Stimulated activated naive B cell treated with anti-CD40 and anti-IgM and Interleukin-4, amounts not matched to agents 10 μg/mL and 1 μg/mL and 100 μg/mL, for 72 hours (primary cell): ENCODE measurements around the gene PDGFD.

ENCODE experiments used
- ATAC-seq, 2 donors: fragments of 150-1000 bp; cut with Tn5 transposase; replicated peaks; 2 replicates each; pipeline ENCODE4 v1.10.0; 2021; ENCODE audit warnings: moderate library complexity in 1 of 2
- DNase-seq: peaks from one replicate; pipeline ENCODE4 v3.0.0; 2021
- H3K27ac Mint-ChIP-seq: one replicate; pipeline ENCODE4 v1.8.0; 2022; ENCODE audit warnings: mild to moderate bottlenecking, mixed read lengths
- H3K27me3 Mint-ChIP-seq, 2 donors: one replicate each; pipeline ENCODE4 v1.8.0; 2022; ENCODE audit warnings: mixed read lengths in 2 of 2
- H3K36me3 Mint-ChIP-seq, 2 donors: one replicate each; pipeline ENCODE4 v1.8.0; 2022; ENCODE audit warnings: mixed read lengths in 2 of 2, mild to moderate bottlenecking in 1 of 2
- H3K4me1 Mint-ChIP-seq, 2 donors: one replicate each; pipeline ENCODE4 v1.8.0; 2022; ENCODE audit warnings: mixed read lengths in 2 of 2, mild to moderate bottlenecking in 1 of 2
- H3K4me3 Mint-ChIP-seq, 2 donors: one replicate each; pipeline ENCODE4 v1.8.0; 2022; ENCODE audit warnings: mild to moderate bottlenecking in 2 of 2, mixed read lengths in 2 of 2, moderate library complexity in 1 of 2
- H3K9me3 Mint-ChIP-seq, 2 donors: one replicate each; pipeline ENCODE4 v1.8.0; 2022; ENCODE audit warnings: mixed read lengths in 2 of 2, mild to moderate bottlenecking in 1 of 2

The PDGFD gene

DNA sequence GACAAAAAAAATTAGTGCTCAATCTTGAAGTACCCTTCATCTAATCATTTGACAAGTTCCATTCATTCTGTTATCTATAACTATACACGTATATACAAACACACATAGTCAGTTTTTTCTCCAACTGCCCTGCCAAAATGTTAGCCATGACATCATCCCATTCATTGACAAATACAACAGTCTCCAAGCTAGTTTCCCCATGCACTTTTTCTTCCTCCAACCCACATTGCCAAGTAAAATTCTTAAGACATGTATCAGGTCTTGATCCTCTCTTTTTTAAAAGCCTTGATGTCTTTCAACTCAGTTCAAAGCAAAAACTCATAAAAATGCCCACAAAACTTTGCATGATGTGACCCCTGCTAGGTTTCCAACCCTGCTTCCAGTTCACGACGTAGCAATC lies 69.4 kb downstream of the PDGFD start:
- H3K27me3 Mint-ChIP-seq: no peaks in the 10 kb centered on the region
- ATAC-seq: no peak
- no peaks in the 10 kb centered on the region for H3K36me3 Mint-ChIP-seq
- no peaks in the 10 kb centered on the region for H3K9me3 Mint-ChIP-seq
- DNase-seq: no peak
- H3K4me3 Mint-ChIP-seq: no peak overlapping the region
- no peaks in the 10 kb centered on the region for H3K4me1 Mint-ChIP-seq
- no peak overlapping the region for H3K27ac Mint-ChIP-seq

DNA sequence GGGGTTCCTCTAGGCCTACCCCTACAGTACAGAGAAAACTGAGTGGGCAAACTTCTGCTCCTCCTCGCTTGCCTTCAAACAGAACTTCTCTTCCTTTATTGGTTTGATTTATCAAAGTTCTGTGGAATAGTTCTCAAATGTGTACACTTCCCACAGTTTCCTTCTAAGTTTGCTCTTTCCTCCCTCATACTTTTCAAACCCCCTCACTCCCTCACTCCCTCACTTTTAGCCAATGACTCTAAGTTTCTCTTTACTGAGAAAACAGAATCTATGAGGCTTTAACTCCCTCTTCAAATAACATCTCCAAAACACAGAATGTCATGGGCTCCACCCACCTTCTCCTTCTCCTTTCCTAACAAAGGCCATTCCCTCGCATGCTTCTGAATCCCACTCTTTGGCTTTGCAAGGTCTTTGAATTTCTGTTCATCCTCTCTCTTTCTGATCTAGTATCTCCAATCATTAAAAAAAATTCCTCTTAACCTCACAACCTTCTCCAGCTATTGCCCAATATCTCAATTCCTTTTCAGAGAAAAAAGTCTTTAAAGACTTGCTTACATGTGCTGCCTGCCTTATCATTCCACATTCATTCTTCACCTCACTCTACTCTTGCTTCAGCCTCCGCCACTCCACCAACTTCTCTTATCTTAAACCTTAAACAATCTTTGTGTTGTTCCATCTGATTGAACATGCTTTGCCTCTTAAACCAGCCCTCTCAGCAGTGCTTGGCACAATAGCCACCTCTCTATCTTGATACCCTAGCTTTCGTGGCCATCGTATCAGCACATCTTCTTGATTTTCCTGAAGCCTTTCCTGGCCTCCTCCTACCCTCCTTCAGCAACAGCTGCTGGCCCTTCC lies 70.3 kb downstream of the PDGFD start:
- DNase-seq: no peak
- H3K27me3 Mint-ChIP-seq: no peaks in the 10 kb centered on the region
- H3K4me3 Mint-ChIP-seq: no peak overlapping the region
- no peaks in the 10 kb centered on the region for H3K36me3 Mint-ChIP-seq
- H3K4me1 Mint-ChIP-seq: no peaks in the 10 kb centered on the region
- no peak for ATAC-seq
- no peaks in the 10 kb centered on the region for H3K9me3 Mint-ChIP-seq
- no peak overlapping the region for H3K27ac Mint-ChIP-seq

DNA sequence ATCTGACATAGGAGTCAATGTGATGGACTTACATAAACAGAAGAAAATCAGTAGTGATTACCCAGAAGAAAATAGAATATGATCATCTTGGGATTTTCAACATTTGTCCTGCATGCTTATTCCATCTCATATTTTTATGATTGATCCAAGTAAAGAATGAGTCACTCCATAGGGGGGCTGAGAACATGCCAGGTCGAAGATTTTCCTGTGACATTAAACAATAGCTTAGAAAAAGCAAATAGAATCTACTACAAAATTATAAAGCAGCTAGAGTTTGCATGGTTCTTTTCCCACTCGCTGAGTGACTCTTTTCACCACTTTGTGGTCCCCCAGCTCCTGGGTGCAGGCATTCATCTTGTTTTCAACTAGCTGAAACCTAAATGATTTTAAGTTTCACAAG lies 71.2 kb downstream of the PDGFD start:
- no peaks in the 10 kb centered on the region for H3K9me3 Mint-ChIP-seq
- no peaks in the 10 kb centered on the region for H3K27me3 Mint-ChIP-seq
- H3K4me3 Mint-ChIP-seq: no peak overlapping the region
- H3K27ac Mint-ChIP-seq: no peak overlapping the region
- ATAC-seq: no peak
- no peak for DNase-seq
- H3K4me1 Mint-ChIP-seq: no peaks in the 10 kb centered on the region
- no peaks in the 10 kb centered on the region for H3K36me3 Mint-ChIP-seq

DNA sequence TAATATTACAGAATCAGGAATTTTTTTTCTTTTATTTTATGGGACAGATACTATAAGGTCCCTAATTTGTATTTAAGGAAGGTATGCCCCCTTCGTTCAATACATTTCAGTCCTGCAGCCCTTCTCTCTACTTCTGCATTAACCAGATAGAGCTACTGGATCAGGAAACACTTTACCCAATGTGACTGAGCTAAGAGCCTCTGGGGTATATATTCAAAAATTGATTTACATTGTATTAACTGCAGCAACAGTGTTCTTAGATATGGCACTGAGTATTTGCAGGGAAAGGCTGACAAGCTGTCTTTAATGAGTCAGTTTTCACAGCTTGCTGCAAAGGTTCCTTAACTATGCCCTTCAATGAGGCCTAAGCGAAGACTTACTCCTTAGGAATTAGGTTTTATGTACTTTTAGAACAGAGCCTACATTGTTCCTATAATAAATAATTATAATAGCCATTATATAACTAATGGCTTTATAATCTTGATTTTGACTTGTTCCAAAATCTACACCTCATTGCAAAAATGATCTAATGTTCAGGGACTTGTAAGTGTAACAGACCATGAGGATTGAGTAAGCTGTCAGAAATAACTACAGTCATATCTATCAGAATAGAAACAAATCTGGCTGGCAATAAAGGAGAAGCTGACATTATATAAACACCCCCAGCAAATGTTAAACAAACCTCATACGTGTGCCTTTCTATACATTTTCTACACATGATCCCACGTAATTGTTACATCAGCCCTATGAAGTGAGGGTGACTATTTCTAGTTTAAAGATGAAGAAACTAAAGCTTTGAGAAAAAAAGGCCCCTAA lies 72.5 kb downstream of the PDGFD start:
- Mint-ChIP-seq H3K9me3 (no peaks in the 10 kb centered on the region), H3K4me1 (no peaks in the 10 kb centered on the region), H3K27me3 (no peaks in the 10 kb centered on the region), H3K36me3 (no peaks in the 10 kb centered on the region), H3K4me3 (no peak overlapping the region), H3K27ac (no peak overlapping the region)
- ATAC-seq (no peak), DNase-seq (no peak)

DNA sequence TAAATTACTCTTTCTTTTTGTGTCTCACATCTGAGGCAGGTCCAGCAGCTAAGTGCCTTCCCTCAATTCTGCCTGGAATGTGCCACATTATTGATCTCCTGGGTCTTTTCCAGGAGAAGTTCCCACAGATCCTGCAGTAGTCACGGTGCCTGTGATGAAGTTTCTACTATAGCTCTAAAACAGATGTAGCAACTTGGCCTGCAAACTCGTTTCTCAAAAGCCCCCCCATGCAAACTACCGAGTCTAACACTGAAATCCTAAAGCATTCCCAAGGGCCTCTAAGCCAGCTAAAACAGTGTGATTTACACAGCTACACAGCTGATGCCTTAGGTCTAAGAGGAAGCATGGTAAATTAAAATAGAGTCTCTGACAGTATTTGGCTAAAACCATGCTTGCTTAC lies 73.2 kb downstream of the PDGFD start:
- Mint-ChIP-seq H3K4me3 (no peak overlapping the region), H3K9me3 (no peaks in the 10 kb centered on the region), H3K27ac (no peak overlapping the region), H3K27me3 (no peaks in the 10 kb centered on the region), H3K36me3 (no peaks in the 10 kb centered on the region), H3K4me1 (no peaks in the 10 kb centered on the region)
- DNase-seq (no peak), ATAC-seq (no peak)

DNA sequence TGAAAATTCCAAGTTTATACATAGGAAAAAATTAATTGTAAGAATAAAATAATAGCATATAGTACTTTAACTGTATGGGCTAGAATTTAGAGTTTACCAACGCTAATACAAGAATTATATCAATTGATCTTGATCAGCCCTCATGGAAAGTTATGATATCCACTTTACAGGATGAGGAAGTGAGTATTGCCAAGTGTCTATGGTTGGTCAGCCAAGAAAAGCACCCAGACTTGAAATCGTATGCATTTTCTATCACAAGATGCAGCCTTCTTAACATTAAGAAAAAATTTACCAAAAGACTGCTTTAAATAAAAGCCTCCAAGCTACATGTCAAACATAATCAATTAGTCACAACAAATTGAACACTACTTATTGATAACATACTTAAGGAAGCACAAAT lies 74.5 kb downstream of the PDGFD start:
- H3K27ac Mint-ChIP-seq: no peak overlapping the region
- H3K27me3 Mint-ChIP-seq: peaks cover 0 to under 1% of the 10 kb centered on the region in 2 donors
- H3K4me1 Mint-ChIP-seq: no peaks in the 10 kb centered on the region
- ATAC-seq (no peak), DNase-seq (no peak)
- H3K9me3 Mint-ChIP-seq: no peaks in the 10 kb centered on the region
- no peaks in the 10 kb centered on the region for H3K36me3 Mint-ChIP-seq
- H3K4me3 Mint-ChIP-seq: no peak overlapping the region

DNA sequence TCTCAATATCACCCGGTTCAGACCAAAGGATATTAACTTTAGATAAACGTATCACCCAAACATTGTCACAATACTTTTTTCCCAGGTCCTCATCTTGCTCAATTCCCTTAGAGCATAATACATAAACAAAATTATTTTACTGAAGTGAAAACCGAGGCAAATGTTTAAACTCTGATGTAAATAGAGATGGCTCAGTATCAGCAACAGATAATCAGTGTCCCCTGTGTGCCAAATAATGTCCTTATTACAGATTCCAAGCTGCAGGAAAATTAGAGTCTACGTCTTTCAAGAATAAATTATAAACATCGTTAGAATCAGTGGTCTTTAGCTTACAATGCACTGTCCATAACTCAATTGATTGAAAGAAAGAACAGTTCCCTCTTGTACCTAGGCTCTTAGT lies 77.3 kb downstream of the PDGFD start:
- H3K4me1 Mint-ChIP-seq: no peaks in the 10 kb centered on the region
- peaks cover 0 to 6% of the 10 kb centered on the region in 2 donors for H3K27me3 Mint-ChIP-seq
- no peak overlapping the region for H3K27ac Mint-ChIP-seq
- H3K36me3 Mint-ChIP-seq: no peaks in the 10 kb centered on the region
- no peak overlapping the region for H3K4me3 Mint-ChIP-seq
- no peak for ATAC-seq
- no peak for DNase-seq
- H3K9me3 Mint-ChIP-seq: no peaks in the 10 kb centered on the region

DNA sequence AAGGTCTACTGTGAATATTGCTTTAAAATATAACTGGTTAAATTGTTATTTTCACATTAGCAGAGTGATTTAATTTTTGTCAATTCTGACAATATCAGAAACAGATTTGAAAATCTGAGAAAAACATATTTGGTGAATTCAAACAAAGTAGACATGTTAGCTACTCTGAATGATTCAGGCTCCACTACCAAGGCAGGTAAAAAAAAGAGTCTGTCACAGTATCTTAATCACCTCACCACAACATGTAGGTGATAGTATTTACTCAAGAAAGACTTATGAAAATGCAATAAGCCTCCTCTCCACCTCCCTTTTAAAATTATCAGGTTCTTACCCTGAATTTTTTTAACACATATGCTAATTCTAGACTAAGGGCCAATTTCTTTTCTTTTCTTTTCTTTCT lies 85.0 kb downstream of the PDGFD start:
- H3K27me3 Mint-ChIP-seq: peaks cover 0 to under 1% of the 10 kb centered on the region in 2 donors
- DNase-seq (no peak), ATAC-seq (no peak)
- no peak overlapping the region for H3K4me3 Mint-ChIP-seq
- no peak overlapping the region for H3K27ac Mint-ChIP-seq
- peaks cover 1 to 11% of the 10 kb centered on the region in 2 donors for H3K4me1 Mint-ChIP-seq
- no peaks in the 10 kb centered on the region for H3K36me3 Mint-ChIP-seq
- no peaks in the 10 kb centered on the region for H3K9me3 Mint-ChIP-seq

DNA sequence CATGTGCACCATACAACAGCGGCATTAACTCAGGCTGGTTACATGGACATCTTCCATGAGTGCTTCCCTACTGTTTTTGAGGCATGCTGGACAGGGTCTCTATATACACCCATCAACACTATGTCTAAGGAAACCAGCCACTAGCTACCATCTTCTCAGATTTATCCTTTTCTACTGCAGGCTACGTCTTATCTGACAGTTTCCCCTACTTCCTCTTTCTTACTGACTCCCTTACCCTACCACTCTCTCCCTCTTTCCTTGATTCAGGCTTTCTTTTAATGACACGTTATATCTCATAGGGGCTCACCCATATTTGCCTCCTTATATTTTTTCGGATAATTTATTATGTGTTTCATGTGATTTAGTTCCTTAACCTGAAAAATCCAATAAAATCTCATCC lies 85.7 kb downstream of the PDGFD start:
- DNase-seq (no peak), ATAC-seq (no peak)
- H3K27me3 Mint-ChIP-seq: no peaks in the 10 kb centered on the region
- H3K9me3 Mint-ChIP-seq: no peaks in the 10 kb centered on the region
- H3K27ac Mint-ChIP-seq: no peak overlapping the region
- H3K4me1 Mint-ChIP-seq: peaks cover 4 to 16% of the 10 kb centered on the region in 2 donors
- no peaks in the 10 kb centered on the region for H3K36me3 Mint-ChIP-seq
- H3K4me3 Mint-ChIP-seq: no peak overlapping the region

DNA sequence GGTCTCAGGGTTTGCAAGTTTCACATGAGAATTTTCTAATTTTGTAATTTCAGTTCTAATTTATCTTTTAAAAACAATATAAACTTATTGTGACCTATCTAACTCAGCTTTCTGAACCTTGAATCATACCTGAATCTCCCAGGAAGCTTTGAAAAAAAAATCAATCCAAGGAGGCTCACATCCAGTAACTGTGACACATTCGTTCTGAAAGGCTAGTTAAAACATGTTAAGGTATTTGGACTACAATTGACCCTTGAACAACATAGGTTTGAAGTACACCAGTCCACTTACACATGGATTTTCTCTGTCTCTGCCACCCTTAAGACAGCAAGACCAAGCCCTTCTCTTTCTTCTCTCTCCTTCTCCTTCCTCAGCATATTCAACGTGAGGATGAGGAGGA lies 87.5 kb downstream of the PDGFD start:
- no peak for DNase-seq
- Mint-ChIP-seq H3K4me3 (no peak overlapping the region), H3K27me3 (no peaks in the 10 kb centered on the region), H3K36me3 (no peaks in the 10 kb centered on the region), H3K4me1 (peaks cover 4 to 16% of the 10 kb centered on the region in 2 donors), H3K9me3 (no peaks in the 10 kb centered on the region), H3K27ac (no peak overlapping the region)
- no peak for ATAC-seq

DNA sequence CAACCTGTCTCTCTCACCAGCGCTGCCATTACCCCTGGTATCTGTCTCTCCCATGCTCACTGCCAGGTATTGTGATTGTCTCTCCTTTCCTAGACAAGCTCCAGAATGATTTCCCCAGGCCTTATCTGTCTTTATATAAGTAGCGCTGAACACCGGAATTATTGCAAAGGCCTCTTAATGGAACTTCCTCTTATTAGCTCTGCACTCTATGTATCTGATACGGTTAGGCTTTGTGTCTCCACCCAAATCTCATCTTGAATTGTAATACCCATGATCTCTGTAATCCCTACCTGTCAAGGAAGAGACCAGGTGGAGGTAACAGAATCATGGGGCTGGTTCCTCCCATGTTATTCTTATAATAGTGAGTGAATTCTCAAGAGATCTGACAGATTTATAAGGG lies 88.2 kb downstream of the PDGFD start:
- H3K27me3 Mint-ChIP-seq: no peaks in the 10 kb centered on the region
- H3K4me3 Mint-ChIP-seq: no peak overlapping the region
- no peak for DNase-seq
- no peak for ATAC-seq
- no peaks in the 10 kb centered on the region for H3K9me3 Mint-ChIP-seq
- no peak overlapping the region for H3K27ac Mint-ChIP-seq
- H3K4me1 Mint-ChIP-seq: peaks cover 4 to 16% of the 10 kb centered on the region in 2 donors
- H3K36me3 Mint-ChIP-seq: no peaks in the 10 kb centered on the region

DNA sequence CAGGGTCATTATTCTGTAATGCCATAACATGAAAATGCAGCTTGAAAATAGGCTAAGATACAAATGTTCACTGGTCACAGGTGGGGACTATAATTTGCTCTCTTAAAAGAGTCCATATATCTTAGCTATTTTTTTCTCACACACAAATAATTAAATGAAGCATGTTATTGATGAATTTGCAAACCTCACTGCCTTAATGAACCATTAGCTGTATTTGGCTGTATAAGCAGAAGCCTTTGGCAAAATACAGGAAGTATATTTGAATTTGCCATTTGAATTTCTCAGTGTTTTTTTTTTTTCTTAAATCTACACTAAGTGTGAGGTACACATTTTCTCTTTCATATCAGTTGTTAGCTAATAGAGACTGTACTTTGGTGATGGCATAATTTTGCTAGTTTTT lies 88.9 kb downstream of the PDGFD start:
- DNase-seq: no peak
- Mint-ChIP-seq H3K4me3 (no peak overlapping the region), H3K27me3 (no peaks in the 10 kb centered on the region), H3K9me3 (no peaks in the 10 kb centered on the region), H3K36me3 (no peaks in the 10 kb centered on the region), H3K27ac (no peak overlapping the region), H3K4me1 (peaks cover 4 to 16% of the 10 kb centered on the region in 2 donors)
- ATAC-seq: no peak

DNA sequence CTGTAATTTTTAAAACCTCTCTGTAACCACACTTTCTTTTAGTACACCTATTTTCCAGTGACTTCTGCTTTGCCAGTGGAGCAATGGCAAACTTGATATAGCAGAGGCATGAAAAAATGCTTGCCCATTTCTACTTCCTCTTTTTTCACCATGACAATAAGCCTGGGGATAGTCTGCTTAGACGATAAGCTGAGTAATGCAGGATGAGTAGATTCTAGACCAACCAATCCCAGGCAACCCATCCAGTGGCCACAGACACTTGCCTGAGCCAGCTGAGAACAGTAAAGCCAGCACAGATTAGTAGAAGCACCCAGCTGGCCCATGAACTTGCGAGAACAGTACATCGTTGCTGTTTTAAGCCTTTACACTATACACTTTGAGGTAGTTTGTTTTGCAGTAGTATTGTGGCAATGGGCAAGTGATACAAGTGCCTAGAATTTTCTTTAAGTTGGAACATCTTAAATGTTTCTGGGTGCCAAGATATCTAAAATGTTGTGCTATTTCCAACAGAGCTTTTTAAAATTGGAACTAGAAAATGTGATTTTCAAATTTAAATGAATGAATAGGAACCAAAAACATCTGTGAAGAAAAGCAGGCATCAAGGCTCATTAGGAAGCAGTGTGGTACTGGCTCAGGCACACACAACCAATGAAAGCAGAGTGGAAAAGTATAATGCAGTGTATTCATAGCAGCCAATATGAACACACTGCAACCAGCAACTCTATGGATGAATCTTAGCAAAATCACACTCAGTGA lies 89.8 kb downstream of the PDGFD start:
- Mint-ChIP-seq H3K9me3 (no peaks in the 10 kb centered on the region), H3K27me3 (no peaks in the 10 kb centered on the region), H3K36me3 (no peaks in the 10 kb centered on the region), H3K4me1 (peaks cover 4 to 16% of the 10 kb centered on the region in 2 donors), H3K4me3 (no peak overlapping the region), H3K27ac (no peak overlapping the region)
- DNase-seq: peak; percentile 20
- peak; percentile 94 to 98 for ATAC-seq

DNA sequence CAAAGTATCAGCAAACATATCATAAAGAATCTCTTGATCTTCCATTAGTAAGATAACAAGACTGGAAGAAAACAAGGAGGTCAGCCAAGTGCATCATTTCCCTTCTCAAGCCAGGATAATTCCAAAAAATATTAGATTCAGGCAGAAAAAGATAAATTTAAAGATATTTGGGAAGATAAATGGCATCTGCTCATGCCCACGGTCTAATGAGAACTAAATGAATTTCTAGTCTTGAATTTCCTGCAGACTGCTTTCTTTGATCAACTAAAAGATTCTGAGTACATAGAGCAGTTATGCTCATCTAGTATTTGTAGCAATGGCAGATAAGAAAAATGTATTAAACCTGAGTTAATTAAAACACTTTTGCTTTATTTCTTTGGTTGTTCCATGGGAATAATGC lies 96.4 kb downstream of the PDGFD start:
- no peaks in the 10 kb centered on the region for H3K9me3 Mint-ChIP-seq
- H3K4me3 Mint-ChIP-seq: no peak overlapping the region
- no peaks in the 10 kb centered on the region for H3K36me3 Mint-ChIP-seq
- no peak overlapping the region for H3K27ac Mint-ChIP-seq
- no peaks in the 10 kb centered on the region for H3K27me3 Mint-ChIP-seq
- DNase-seq: no peak
- no peak for ATAC-seq
- H3K4me1 Mint-ChIP-seq: peaks cover 0 to 6% of the 10 kb centered on the region in 2 donors
